HL-60 (cell line): Measurements from ENCODE around the gene SLC7A9.

Experiments
- CTCF ChIP-seq: IDR thresholded peaks from one replicate; pipeline ENCODE4 v1.5.1; 2011; ENCODE audit warnings: low read length, control low read depth, inconsistent platforms; ENCODE audit not compliant: insufficient read depth
- POLR2AphosphoS5 ChIP-seq: IDR thresholded peaks from 2 replicates; pipeline ENCODE4 v1.6.1; 2012; ENCODE audit warnings: low read depth
- REST ChIP-seq: IDR thresholded peaks from 2 replicates; pipeline ENCODE4 v1.6.1; 2012; ENCODE audit warnings: low read depth; ENCODE audit not compliant: insufficient replicate concordance

- TF ChIP-seq CTCF = no peak
- TF ChIP-seq POLR2AphosphoS5 = no peak
- TF ChIP-seq REST = no peak
These were observed 54.9 kb downstream of the SLC7A9 start for GRCh38 chr19:32814624-32815023.
